ENCODE data around the gene TTF1.
"Not testable (repeated sequence)": the region's sequence is repeated elsewhere in the genome, so short reads cannot be mapped to it uniquely, and the experiment has no call there.

Gene TTF1

GRCh38 chr9:132412089-132412488 lies 5.4 kb upstream of the TTF1 start:
- peak; percentile 26 for DNase-seq

- DNase-seq = peak; percentile 79
Measured at GRCh38 chr9:132411091-132411508, 4.5 kb upstream of the TTF1 start.

- peak; percentile 36 for DNase-seq
Measured at GRCh38 chr9:132410642-132411041, 4.0 kb upstream of the TTF1 start.

GRCh38 chr9:132409828-132410528 lies 3.3 kb upstream of the TTF1 start, which contains the start of gene CFAP77:
Gene CFAP77, plus strand, starts transcription at chr9:132410211. Its CDS starts 61 bp downstream, at chr9:132410272.
- peak; percentile 62 for DNase-seq

GRCh38 chr9:132408521-132408920 lies 1.9 kb upstream of the TTF1 start:
- no peak for DNase-seq

- DNase-seq = no peak
Measured at GRCh38 chr9:132407196-132407595, 556 bp upstream of the TTF1 start.

- no peak for DNase-seq
Measured at GRCh38 chr9:132404228-132404881, 2.3 kb downstream of the TTF1 start.

GRCh38 chr9:132401824-132402223 lies 4.8 kb downstream of the TTF1 start:
- no peak for DNase-seq

- no peak for DNase-seq
Measured at GRCh38 chr9:132395560-132395959, 11.1 kb downstream of the TTF1 start.

GRCh38 chr9:132391449-132391848 lies 15.2 kb downstream of the TTF1 start:
- DNase-seq = no peak

- no peak for DNase-seq
Measured at GRCh38 chr9:132390966-132391365, 15.7 kb downstream of the TTF1 start.

- DNase-seq = no peak
Measured at GRCh38 chr9:132387133-132387532, 19.5 kb downstream of the TTF1 start.

- no peak for DNase-seq
Measured at GRCh38 chr9:132384376-132384775, 22.3 kb downstream of the TTF1 start.

GRCh38 chr9:132383462-132383883 lies 23.2 kb downstream of the TTF1 start:
- no peak for DNase-seq

- DNase-seq = no peak
Measured at GRCh38 chr9:132381966-132382541, 24.6 kb downstream of the TTF1 start.

- not testable (repeated sequence) for DNase-seq
Measured at GRCh38 chr9:132378416-132378815, 28.2 kb downstream of the TTF1 start.

- not testable (repeated sequence) for DNase-seq
Measured at GRCh38 chr9:132377769-132378168, 28.9 kb downstream of the TTF1 start.

GRCh38 chr9:132372177-132373095 lies 34.2 kb downstream of the TTF1 start:
- DNase-seq = no peak

GRCh38 chr9:132370592-132370991 lies 36.0 kb downstream of the TTF1 start:
- no peak for DNase-seq

- DNase-seq = no peak
Measured at GRCh38 chr9:132369421-132369820, 37.2 kb downstream of the TTF1 start.

- no peak for DNase-seq
Measured at GRCh38 chr9:132367613-132368313, 38.9 kb downstream of the TTF1 start.

GRCh38 chr9:132366481-132366880 lies 40.2 kb downstream of the TTF1 start:
- DNase-seq = no peak
